ENCODE results near the gene AHCYL2. TPM values are rescaled to one million over a fixed set of nuclear protein-coding genes. Genes with fewer than 3 reads are reported as not detected.
A peak's percentile ranks its signal among the peaks of the same experiment; 100 is the strongest.

Gene AHCYL2
- total and polyA plus RNA-seq, 2 experiments from 2014 or later = 7.8 to 29.4 TPM

DNA sequence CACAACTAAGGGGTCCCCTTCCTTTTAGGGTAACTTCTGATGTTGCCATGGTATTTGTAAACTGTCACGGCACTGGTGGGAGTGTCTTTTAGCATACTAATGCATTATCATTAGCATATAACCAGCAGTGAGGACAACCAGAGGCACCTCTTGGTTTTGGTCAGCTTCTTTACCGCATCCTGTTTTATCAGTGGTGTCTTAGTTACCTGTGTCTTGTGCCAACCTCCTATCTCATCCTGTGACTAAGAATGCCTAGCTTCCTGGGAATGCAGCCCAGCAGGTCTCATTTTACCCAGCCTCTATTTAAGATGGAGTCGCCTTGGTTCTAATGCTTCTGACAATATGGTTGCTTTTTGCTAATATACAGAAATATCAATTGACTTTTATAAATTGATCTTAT lies 54.9 kb downstream of the AHCYL2 start:
- Mint-ChIP-seq H3K9me3 (no peaks in the 10 kb centered on the region), H3K36me3 (ENCODE audit: low read depth) (peaks cover under 1% of the 10 kb centered on the region; the same call in 2 of the 3 replicates), H3K4me3 (no peak overlapping the region), H3K27ac (peak overlapping the region; percentile 74), H3K27me3 (ENCODE audit: insufficient read depth, low read depth, poor library complexity) (no peaks in the 10 kb centered on the region), H3K4me1 (peaks cover 29% of the 10 kb centered on the region)
- H2AFZ ChIP-seq = no peak overlapping the region
- H3K9me2 ChIP-seq (ENCODE audit: insufficient read depth) = no peaks in the 10 kb centered on the region
- peak; percentile 55 for ATAC-seq
- no peak overlapping the region for H3K4me3 ChIP-seq
- no peak overlapping the region for H3K4me2 ChIP-seq
- TF ChIP-seq REST (IDR thresholded peaks at IDR 0.05; ENCODE audit: unreplicated experiment) = no peak
- no peak for TF ChIP-seq POLR2AphosphoS5 (IDR thresholded peaks at IDR 0.05; ENCODE audit: low read depth)
- no peak for TF ChIP-seq ZNF114 (CRISPR knock-in tag; IDR thresholded peaks at IDR 0.05)
- TF ChIP-seq, protein P1, sequence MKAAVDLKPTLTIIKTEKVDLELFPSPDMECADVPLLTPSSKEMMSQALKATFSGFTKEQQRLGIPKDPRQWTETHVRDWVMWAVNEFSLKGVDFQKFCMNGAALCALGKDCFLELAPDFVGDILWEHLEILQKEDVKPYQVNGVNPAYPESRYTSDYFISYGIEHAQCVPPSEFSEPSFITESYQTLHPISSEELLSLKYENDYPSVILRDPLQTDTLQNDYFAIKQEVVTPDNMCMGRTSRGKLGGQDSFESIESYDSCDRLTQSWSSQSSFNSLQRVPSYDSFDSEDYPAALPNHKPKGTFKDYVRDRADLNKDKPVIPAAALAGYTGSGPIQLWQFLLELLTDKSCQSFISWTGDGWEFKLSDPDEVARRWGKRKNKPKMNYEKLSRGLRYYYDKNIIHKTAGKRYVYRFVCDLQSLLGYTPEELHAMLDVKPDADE (IDR thresholded peaks at IDR 0.05) = no peak
- no peak for TF ChIP-seq CREB1 (CRISPR knock-in tag; IDR thresholded peaks at IDR 0.05; ENCODE audit: low read depth)
- H3K36me3 ChIP-seq (ENCODE audit: insufficient read depth) = no peaks in the 10 kb centered on the region
- peaks cover 28% of the 10 kb centered on the region for H3K4me1 ChIP-seq (ENCODE audit: insufficient read depth)
- no peaks in the 10 kb centered on the region for H4K20me1 ChIP-seq (replicated peaks; ENCODE audit: insufficient read depth)
- no peaks in the 10 kb centered on the region for H3K27me3 ChIP-seq (ENCODE audit: insufficient read depth)
- H3K79me2 ChIP-seq (replicated peaks; ENCODE audit: insufficient read depth) = no peaks in the 10 kb centered on the region
- DNase-seq (ENCODE audit: low spot score) = peak; percentile 47
- no peaks in the 10 kb centered on the region for H3F3A ChIP-seq (replicated peaks; ENCODE audit: low read depth)
- no peak overlapping the region for H3K27ac ChIP-seq (ENCODE audit: low read depth)

DNA sequence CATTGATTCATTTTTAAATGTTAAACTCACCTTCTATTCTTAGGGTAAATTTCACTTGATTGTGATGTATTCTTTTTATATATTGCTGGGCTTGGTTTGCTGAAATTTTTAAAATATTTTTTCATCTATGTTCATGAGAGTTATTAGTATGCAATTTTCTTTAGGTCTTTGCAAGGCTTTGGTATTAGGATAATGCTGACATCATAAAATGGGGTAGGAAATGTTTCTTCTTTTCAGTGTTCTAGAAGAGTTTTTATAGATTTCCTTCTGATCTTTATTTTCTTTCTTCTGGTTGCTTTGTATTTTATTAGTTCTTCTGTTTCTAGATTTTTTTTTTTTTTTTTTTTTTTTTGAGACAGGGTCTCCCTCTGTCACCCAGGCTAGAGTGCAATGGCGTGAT lies 56.3 kb downstream of the AHCYL2 start:
- Mint-ChIP-seq H3K9me3 (no peaks in the 10 kb centered on the region), H3K27me3 (ENCODE audit: insufficient read depth, low read depth, poor library complexity) (peaks cover 2% of the 10 kb centered on the region), H3K36me3 (ENCODE audit: low read depth) (no peaks in the 10 kb centered on the region), H3K4me1 (peaks cover 32% of the 10 kb centered on the region), H3K4me3 (no peak overlapping the region), H3K27ac (no peak overlapping the region)
- H3K36me3 ChIP-seq (ENCODE audit: insufficient read depth) = no peaks in the 10 kb centered on the region
- no peaks in the 10 kb centered on the region for H3K9me2 ChIP-seq (ENCODE audit: insufficient read depth)
- H3K4me1 ChIP-seq (ENCODE audit: insufficient read depth) = peaks cover 31% of the 10 kb centered on the region
- H2AFZ ChIP-seq = no peak overlapping the region
- no peak overlapping the region for H3K27ac ChIP-seq (ENCODE audit: low read depth)
- no peaks in the 10 kb centered on the region for H4K20me1 ChIP-seq (replicated peaks; ENCODE audit: insufficient read depth)
- ATAC-seq (no peak), DNase-seq (ENCODE audit: low spot score) (no peak)
- H3K27me3 ChIP-seq (ENCODE audit: insufficient read depth) = no peaks in the 10 kb centered on the region
- H3K4me3 ChIP-seq = no peak overlapping the region
- no peak overlapping the region for H3K4me2 ChIP-seq
- no peaks in the 10 kb centered on the region for H3K79me2 ChIP-seq (replicated peaks; ENCODE audit: insufficient read depth)
- no peaks in the 10 kb centered on the region for H3F3A ChIP-seq (replicated peaks; ENCODE audit: low read depth)
- TF ChIP-seq CTCF (conservative IDR thresholded peaks at IDR 0.05; ENCODE audit: low read depth in 2 of 2) (no peak), CREB1 (CRISPR knock-in tag; IDR thresholded peaks at IDR 0.05; ENCODE audit: low read depth) (no peak), EZH2 (IDR thresholded peaks at IDR 0.05; ENCODE audit: low read depth, unreplicated experiment) (no peak), EZH2phosphoT487 (IDR thresholded peaks at IDR 0.05; ENCODE audit: unreplicated experiment) (no peak), NANOG (IDR thresholded peaks at IDR 0.05; ENCODE audit: borderline replicate concordance) (no peak), REST (IDR thresholded peaks at IDR 0.05; ENCODE audit: unreplicated experiment) (no peak), ZNF114 (CRISPR knock-in tag; IDR thresholded peaks at IDR 0.05) (no peak), JUNB (IDR thresholded peaks at IDR 0.05; ENCODE audit: unreplicated experiment) (no peak), POLR2AphosphoS5 (IDR thresholded peaks at IDR 0.05; ENCODE audit: low read depth) (no peak), ZNF331 (CRISPR knock-in tag; IDR thresholded peaks at IDR 0.05; ENCODE audit: low read depth) (no peak), STAT1 (IDR thresholded peaks at IDR 0.05; ENCODE audit: unreplicated experiment) (no peak)

Data from GM23338 (cell line).